CD4-positive, alpha-beta T cell (primary cell): Measurements from ENCODE around the gene PRSS27. TPM values are rescaled to one million over a fixed set of nuclear protein-coding genes. Genes with fewer than 3 reads are reported as not detected.

ENCODE experiments used
- ATAC-seq: fragments of 200-7000 bp; cut with Tn5 transposase; one replicate; pipeline ENCODE4 v1.10.0; 2022; ENCODE audit warnings: mild to moderate bottlenecking; ENCODE audit not compliant: poor library complexity
- CTCF ChIA-PET: fragments of 350-600 bp; sonication (Branson Sonifier 250); formaldehyde crosslinking; loops from one replicate; lab custom pipeline; 2021; ENCODE audit warnings: antibody characterized with exemption, inconsistent platforms; lab: Charles Lee
- POLR2A ChIA-PET: fragments of 350-600 bp; sonication (Branson Sonifier 250); formaldehyde crosslinking; loops from one replicate; lab custom pipeline; 2021; ENCODE audit warnings: antibody characterized with exemption, inconsistent platforms; lab: Charles Lee
- DNase-seq, 14 experiments: peaks; one replicate each; pipeline ENCODE4 v3.0.0-alpha.2; 2013 to 2020; ENCODE audit warnings: mixed read lengths in 2 of 14
- H3K27ac ChIP-seq, 2 donors: one replicate each; pipeline versions ENCODE4 v1.5.1 to v1.7.0; 2013; ENCODE audit warnings: low read length in 2 of 2, low read depth in 1 of 2, mild to moderate bottlenecking in 1 of 2
- H3K27me3 ChIP-seq, 2 experiments: 1 replicate in 1 of 2; 2 replicates in 1 of 2; pipeline versions ENCODE4 v1.6.1 to v1.7.0; 2013; ENCODE audit warnings: low read length in 2 of 2, control low read depth in 1 of 2, mild to moderate bottlenecking in 1 of 2, moderate library complexity in 1 of 2; ENCODE audit not compliant: insufficient read depth in 2 of 2, control insufficient read depth in 1 of 2
- H3K36me3 ChIP-seq: one replicate; pipeline ENCODE4 v1.6.1; 2013; ENCODE audit warnings: low read length, control low read depth; ENCODE audit not compliant: insufficient read depth
- H3K4me1 ChIP-seq: one replicate; pipeline ENCODE4 v1.6.1; 2013; ENCODE audit warnings: low read length, control low read depth; ENCODE audit not compliant: insufficient read depth
- H3K4me3 ChIP-seq: one replicate; pipeline ENCODE4 v1.5.1; 2013; ENCODE audit warnings: mild to moderate bottlenecking, low read length, moderate library complexity
- H3K9me3 ChIP-seq, 2 experiments: 1 replicate in 1 of 2; 2 replicates in 1 of 2; pipeline versions ENCODE4 v1.6.1 to v1.7.0; 2013; ENCODE audit warnings: low read length in 2 of 2, mild to moderate bottlenecking in 2 of 2, control low read depth in 1 of 2, moderate library complexity in 1 of 2; ENCODE audit not compliant: control insufficient read depth in 1 of 2, insufficient read depth in 1 of 2
- H3K27ac Mint-ChIP-seq: one replicate; pipeline ENCODE4 v1.8.0; 2020; ENCODE audit warnings: mixed read lengths
- H3K27me3 Mint-ChIP-seq: one replicate; pipeline ENCODE4 v1.8.0; 2021; ENCODE audit warnings: mixed read lengths
- H3K36me3 Mint-ChIP-seq: one replicate; pipeline ENCODE4 v1.8.0; 2021; ENCODE audit warnings: low read depth, mixed read lengths
- H3K4me1 Mint-ChIP-seq: one replicate; pipeline ENCODE4 v1.8.0; 2021; ENCODE audit warnings: low read depth, mixed read lengths
- H3K4me3 Mint-ChIP-seq: one replicate; pipeline ENCODE4 v1.8.0; 2020; ENCODE audit warnings: mild to moderate bottlenecking, mixed read lengths
- H3K9me3 Mint-ChIP-seq: one replicate; pipeline ENCODE4 v1.8.0; 2020; ENCODE audit warnings: mixed read lengths
- CTCF ChIP-seq: fragments of 200-600 bp; IDR thresholded peaks from one replicate; pipeline ENCODE4 v1.8.0; 2022; ENCODE audit warnings: antibody characterized with exemption, mild to moderate bottlenecking
- intact Hi-C, 2 experiments: fragments of 100-400 bp; cut with DNase I in 1 of 2; cut with micrococcal nuclease in 1 of 2; formaldehyde crosslinking; loops; one replicate each; pipeline versions ENCODE4 v1.15.1 to v1.9.0; 2023 to 2025; cut with DNase I, micrococcal nuclease
- total RNA-seq, 174 experiments: library from RNA in 2 of 174; stranded (reverse) in 2 of 174; gene quantifications; one replicate each; pipeline ENCODE4 v1.2.3 and lab custom pipeline; 2021 to 2026

Gene PRSS27
- total RNA-seq, 2 experiments from 2014 or later: 0.28 to 0.44 TPM

GRCh38 chr16:2749476-2749875, 29.5 kb upstream of the PRSS27 start:
- Histone ChIP-seq H3K4me1 (peaks cover 32% of the 10 kb centered on the region), H3K27ac (no peak overlapping the region), H3K9me3 (peaks cover 0 to 12% of the 10 kb centered on the region in 2 experiments), H3K27me3 (no peaks in the 10 kb centered on the region), H3K4me3 (no peak overlapping the region), H3K36me3 (no peaks in the 10 kb centered on the region)
- ATAC-seq: no peak
- POLR2A ChIA-PET: no interaction called here
- Mint-ChIP-seq H3K27ac (no peak overlapping the region), H3K4me3 (peak overlapping the region; percentile 51), H3K9me3 (peaks cover 2% of the 10 kb centered on the region), H3K27me3 (no peaks in the 10 kb centered on the region), H3K4me1 (peaks cover 31% of the 10 kb centered on the region), H3K36me3 (peaks cover 20% of the 10 kb centered on the region)
- CTCF ChIA-PET: no interaction called here
- DNase-seq: peak in 1 of 14 experiments; percentile 20
- intact Hi-C loops: no loop called here
- no peak for TF ChIP-seq CTCF

- Mint-ChIP-seq H3K27me3 (no peaks in the 10 kb centered on the region), H3K4me1 (peaks cover 25% of the 10 kb centered on the region), H3K4me3 (no peak overlapping the region), H3K27ac (no peak overlapping the region), H3K9me3 (peaks cover 2% of the 10 kb centered on the region), H3K36me3 (peaks cover 14% of the 10 kb centered on the region)
- H3K36me3 ChIP-seq: no peaks in the 10 kb centered on the region
- peaks cover 0 to 12% of the 10 kb centered on the region in 2 experiments for H3K9me3 ChIP-seq
- DNase-seq (peak in 1 of 14 experiments; percentile 14), ATAC-seq (no peak)
- ChIA-PET POLR2A (no interaction called here), CTCF (no interaction called here)
- H3K27ac ChIP-seq: no peak overlapping the region
- H3K4me3 ChIP-seq: no peak overlapping the region
- H3K4me1 ChIP-seq: peaks cover 27% of the 10 kb centered on the region
- H3K27me3 ChIP-seq: no peaks in the 10 kb centered on the region
- intact Hi-C loops: no loop called here
- TF ChIP-seq CTCF: no peak
Observed at GRCh38 chr16:2748757-2749455, 28.9 kb upstream of the PRSS27 start.

- H3K9me3 Mint-ChIP-seq: no peaks in the 10 kb centered on the region
- intact Hi-C loops: no loop called here
- POLR2A ChIA-PET: no interaction called here
Observed at GRCh38 chr16:2745961-2746360, 25.9 kb upstream of the PRSS27 start.

More at GRCh38 chr16:2745961-2746360, 25.9 kb upstream of the PRSS27 start:
- Mint-ChIP-seq H3K27me3 (no peaks in the 10 kb centered on the region), H3K36me3 (no peaks in the 10 kb centered on the region), H3K27ac (no peak overlapping the region), H3K4me3 (no peak overlapping the region), H3K4me1 (peaks cover 3% of the 10 kb centered on the region)
- Histone ChIP-seq H3K4me3 (no peak overlapping the region), H3K36me3 (no peaks in the 10 kb centered on the region), H3K4me1 (peaks cover 5% of the 10 kb centered on the region), H3K9me3 (peaks cover 0 to under 1% of the 10 kb centered on the region in 2 experiments), H3K27ac (no peak overlapping the region), H3K27me3 (no peaks in the 10 kb centered on the region)
- ATAC-seq (no peak), DNase-seq (no peak)
- CTCF ChIA-PET: no interaction called here
- TF ChIP-seq CTCF: no peak
